Activated T-cell treated with anti-CD3 and anti-CD28 coated beads, Interleukin-2, amount 50 U/mL, for 4 hours (primary cell): ENCODE measurements around the gene NTSR2. TPM values are rescaled to one million over a fixed set of nuclear protein-coding genes. Genes with fewer than 3 reads are reported as not detected.

Source experiments
- ATAC-seq, 2 donors: fragments of 200-7000 bp; cut with Tn5 transposase; one replicate each; pipeline ENCODE4 v1.10.0; 2021
- DNase-seq: peaks from one replicate; pipeline ENCODE4 v3.0.0-alpha.2; 2020
- H3K27me3 Mint-ChIP-seq: one replicate; pipeline ENCODE4 v1.8.0; 2021; ENCODE audit warnings: low read depth, mixed read lengths
- H3K36me3 Mint-ChIP-seq: one replicate; pipeline ENCODE4 v1.8.0; 2022; ENCODE audit warnings: mixed read lengths; ENCODE audit not compliant: insufficient read depth
- H3K4me1 Mint-ChIP-seq: one replicate; pipeline ENCODE4 v1.8.0; 2021; ENCODE audit warnings: low read depth, mixed read lengths
- H3K4me3 Mint-ChIP-seq: one replicate; pipeline ENCODE4 v1.8.0; 2021; ENCODE audit warnings: mild to moderate bottlenecking, moderate library complexity, mixed read lengths
- H3K9me3 Mint-ChIP-seq: one replicate; pipeline ENCODE4 v1.8.0; 2021; ENCODE audit warnings: mixed read lengths
- total RNA-seq, 3 donors: library from RNA; stranded (reverse); gene quantifications; one replicate each; pipeline ENCODE4 v1.2.1, GENCODE V29; 2021

The NTSR2 gene
- total RNA-seq, 3 donors from 2014 or later = not detected

GRCh38 chr2:11644293-11644692, 25.7 kb downstream of the NTSR2 start:
- ATAC-seq (no peak), DNase-seq (no peak)
- Mint-ChIP-seq H3K4me3 (no peak overlapping the region), H3K4me1 (no peaks in the 10 kb centered on the region), H3K9me3 (no peaks in the 10 kb centered on the region), H3K36me3 (no peaks in the 10 kb centered on the region), H3K27me3 (peaks cover 17% of the 10 kb centered on the region)

DNA sequence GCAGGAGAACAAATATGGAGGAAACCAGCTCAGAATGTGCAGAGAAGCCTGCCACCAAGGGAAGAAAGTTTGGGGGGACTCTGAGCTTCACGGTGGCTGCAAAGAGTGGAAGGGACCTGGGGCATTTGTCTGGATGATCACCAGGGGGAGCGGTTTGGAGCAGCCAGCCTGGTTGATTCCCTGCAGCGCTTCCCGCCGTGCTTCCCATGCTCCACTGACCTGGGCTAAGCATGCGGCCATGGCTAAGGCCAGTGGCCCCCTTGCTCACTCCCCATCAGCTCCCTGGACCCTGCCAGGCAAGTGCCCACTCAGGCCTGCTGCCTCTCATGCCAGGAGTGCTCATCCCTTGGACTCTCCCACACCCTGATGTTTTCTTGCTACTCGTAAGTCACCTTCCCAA, 27.0 kb downstream of the NTSR2 start:
- no peaks in the 10 kb centered on the region for H3K4me1 Mint-ChIP-seq
- H3K4me3 Mint-ChIP-seq = no peak overlapping the region
- no peaks in the 10 kb centered on the region for H3K9me3 Mint-ChIP-seq
- peaks cover 10% of the 10 kb centered on the region for H3K27me3 Mint-ChIP-seq
- no peak for DNase-seq
- H3K36me3 Mint-ChIP-seq = no peaks in the 10 kb centered on the region
- no peak for ATAC-seq

GRCh38 chr2:11640132-11640531, 29.9 kb downstream of the NTSR2 start:
- ATAC-seq = no peak
- DNase-seq = no peak
- no peak overlapping the region for H3K4me3 Mint-ChIP-seq
- H3K4me1 Mint-ChIP-seq = no peaks in the 10 kb centered on the region
- H3K9me3 Mint-ChIP-seq = no peaks in the 10 kb centered on the region
- no peaks in the 10 kb centered on the region for H3K36me3 Mint-ChIP-seq
- peaks cover 14% of the 10 kb centered on the region for H3K27me3 Mint-ChIP-seq

DNA sequence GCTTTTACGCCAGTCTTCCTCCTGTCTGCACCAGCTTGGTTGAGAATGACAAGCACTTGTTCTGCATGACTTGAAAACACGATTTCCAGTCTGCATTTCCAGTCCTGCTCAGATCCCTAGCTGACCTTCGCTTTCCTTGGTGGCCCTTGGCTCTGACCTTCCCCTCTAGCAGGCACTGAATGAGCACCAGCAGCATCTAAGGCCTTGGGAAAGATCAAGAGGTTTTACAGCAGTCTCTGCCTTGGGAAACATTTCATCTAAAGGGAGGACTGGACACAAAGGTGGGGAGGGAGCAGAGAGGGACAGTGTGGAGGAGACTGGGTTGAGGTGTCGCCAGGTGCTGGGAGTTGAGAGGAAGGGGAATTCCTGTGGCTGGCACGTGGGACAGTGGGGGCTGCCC, 30.5 kb downstream of the NTSR2 start:
- H3K27me3 Mint-ChIP-seq = peaks cover 15% of the 10 kb centered on the region
- H3K4me3 Mint-ChIP-seq = no peak overlapping the region
- H3K9me3 Mint-ChIP-seq = no peaks in the 10 kb centered on the region
- DNase-seq = no peak
- no peaks in the 10 kb centered on the region for H3K36me3 Mint-ChIP-seq
- H3K4me1 Mint-ChIP-seq = no peaks in the 10 kb centered on the region
- no peak for ATAC-seq

- H3K27me3 Mint-ChIP-seq = peaks cover 10% of the 10 kb centered on the region
- no peaks in the 10 kb centered on the region for H3K4me1 Mint-ChIP-seq
- no peaks in the 10 kb centered on the region for H3K36me3 Mint-ChIP-seq
Observed at GRCh38 chr2:11637546-11637945, 32.4 kb downstream of the NTSR2 start.

GRCh38 chr2:11636593-11637295, 33.3 kb downstream of the NTSR2 start:
- no peak for ATAC-seq

More at GRCh38 chr2:11637546-11637945, 32.4 kb downstream of the NTSR2 start:
- ATAC-seq = no peak
- Mint-ChIP-seq H3K9me3 (no peaks in the 10 kb centered on the region), H3K4me3 (no peak overlapping the region)
- no peak for DNase-seq

GRCh38 chr2:11635141-11635540, 34.9 kb downstream of the NTSR2 start:
- no peak for ATAC-seq

More at GRCh38 chr2:11636593-11637295, 33.3 kb downstream of the NTSR2 start:
- H3K4me3 Mint-ChIP-seq = no peak overlapping the region
- no peak for DNase-seq
- peaks cover 9% of the 10 kb centered on the region for H3K27me3 Mint-ChIP-seq
- H3K36me3 Mint-ChIP-seq = no peaks in the 10 kb centered on the region
- no peaks in the 10 kb centered on the region for H3K9me3 Mint-ChIP-seq
- H3K4me1 Mint-ChIP-seq = no peaks in the 10 kb centered on the region

DNA sequence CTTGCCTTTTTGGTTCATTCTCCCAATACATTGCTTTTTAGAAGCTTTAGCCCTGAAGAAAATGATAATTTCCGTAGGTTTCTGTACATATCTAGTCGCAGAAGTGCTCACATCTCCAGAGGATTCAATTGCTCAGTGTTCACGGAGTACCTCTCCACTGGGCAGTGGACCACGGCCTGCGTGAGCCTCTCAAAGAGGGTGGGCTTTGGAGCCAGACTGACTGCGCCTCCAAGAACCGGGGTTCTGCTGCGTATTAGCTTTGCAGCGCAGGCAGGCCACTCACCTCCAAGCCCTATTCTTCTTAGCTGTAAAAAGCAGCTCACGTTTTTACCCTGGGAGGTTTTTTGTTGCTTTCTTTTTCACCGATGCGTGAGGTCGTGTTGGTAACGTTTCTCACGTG, 35.4 kb downstream of the NTSR2 start:
- H3K4me3 Mint-ChIP-seq = no peak overlapping the region
- H3K9me3 Mint-ChIP-seq = no peaks in the 10 kb centered on the region
- ATAC-seq = no peak
- H3K36me3 Mint-ChIP-seq = no peaks in the 10 kb centered on the region
- H3K4me1 Mint-ChIP-seq = no peaks in the 10 kb centered on the region
- DNase-seq = no peak
- H3K27me3 Mint-ChIP-seq = peaks cover 7% of the 10 kb centered on the region

More at GRCh38 chr2:11635141-11635540, 34.9 kb downstream of the NTSR2 start:
- H3K36me3 Mint-ChIP-seq = no peaks in the 10 kb centered on the region
- no peaks in the 10 kb centered on the region for H3K9me3 Mint-ChIP-seq
- H3K27me3 Mint-ChIP-seq = peaks cover 8% of the 10 kb centered on the region
- no peaks in the 10 kb centered on the region for H3K4me1 Mint-ChIP-seq
- no peak for DNase-seq
- no peak overlapping the region for H3K4me3 Mint-ChIP-seq

GRCh38 chr2:11633923-11634478, 36.0 kb downstream of the NTSR2 start:
- Mint-ChIP-seq H3K9me3 (no peaks in the 10 kb centered on the region), H3K4me1 (no peaks in the 10 kb centered on the region), H3K36me3 (no peaks in the 10 kb centered on the region), H3K27me3 (peaks cover 4% of the 10 kb centered on the region), H3K4me3 (no peak overlapping the region)
- DNase-seq = no peak
- ATAC-seq = no peak

GRCh38 chr2:11631462-11631861, 38.5 kb downstream of the NTSR2 start:
- Mint-ChIP-seq H3K9me3 (peaks cover 3% of the 10 kb centered on the region), H3K4me1 (no peaks in the 10 kb centered on the region), H3K36me3 (no peaks in the 10 kb centered on the region), H3K27me3 (peaks cover 4% of the 10 kb centered on the region), H3K4me3 (no peak overlapping the region)
- DNase-seq = no peak
- ATAC-seq = no peak

- Mint-ChIP-seq H3K9me3 (peaks cover 3% of the 10 kb centered on the region), H3K4me3 (no peak overlapping the region), H3K27me3 (peaks cover 2% of the 10 kb centered on the region), H3K36me3 (no peaks in the 10 kb centered on the region), H3K4me1 (no peaks in the 10 kb centered on the region)
- ATAC-seq = no peak
- DNase-seq = no peak
Observed at GRCh38 chr2:11630855-11631254, 39.1 kb downstream of the NTSR2 start.

GRCh38 chr2:11629851-11630250, 40.1 kb downstream of the NTSR2 start:
- H3K27me3 Mint-ChIP-seq = no peaks in the 10 kb centered on the region
- no peaks in the 10 kb centered on the region for H3K36me3 Mint-ChIP-seq
- no peak for ATAC-seq
- no peak overlapping the region for H3K4me3 Mint-ChIP-seq
- peaks cover 3% of the 10 kb centered on the region for H3K9me3 Mint-ChIP-seq
- no peak for DNase-seq
- no peaks in the 10 kb centered on the region for H3K4me1 Mint-ChIP-seq

DNA sequence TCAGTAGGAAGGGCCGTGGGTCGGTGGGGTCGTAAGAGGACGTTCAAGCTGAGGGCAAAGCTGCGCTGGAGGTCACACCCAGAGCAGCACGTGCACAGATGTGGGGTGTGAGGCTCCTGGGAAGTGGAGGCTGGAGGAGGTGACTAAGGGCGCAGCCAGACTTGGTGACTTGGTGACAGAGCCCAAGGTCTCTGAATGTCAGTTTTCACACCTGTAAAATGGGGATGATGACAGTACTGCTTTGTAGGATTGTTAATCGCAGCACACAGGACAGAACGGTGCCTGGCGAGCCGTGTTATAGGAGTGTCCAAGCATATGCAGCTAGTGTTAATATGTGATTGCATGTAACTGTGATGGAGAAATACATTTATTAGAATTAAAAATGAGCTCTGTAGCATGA, 40.8 kb downstream of the NTSR2 start:
- no peaks in the 10 kb centered on the region for H3K4me1 Mint-ChIP-seq
- H3K4me3 Mint-ChIP-seq = no peak overlapping the region
- no peak for DNase-seq
- no peaks in the 10 kb centered on the region for H3K27me3 Mint-ChIP-seq
- H3K36me3 Mint-ChIP-seq = no peaks in the 10 kb centered on the region
- H3K9me3 Mint-ChIP-seq = peaks cover 3% of the 10 kb centered on the region
- no peak for ATAC-seq

GRCh38 chr2:11628675-11629074, 41.3 kb downstream of the NTSR2 start:
- no peaks in the 10 kb centered on the region for H3K36me3 Mint-ChIP-seq
- DNase-seq = no peak
- H3K4me1 Mint-ChIP-seq = no peaks in the 10 kb centered on the region
- no peak overlapping the region for H3K4me3 Mint-ChIP-seq
- H3K27me3 Mint-ChIP-seq = no peaks in the 10 kb centered on the region
- no peak for ATAC-seq
- H3K9me3 Mint-ChIP-seq = peaks cover 3% of the 10 kb centered on the region

- H3K4me3 Mint-ChIP-seq = no peak overlapping the region
- no peaks in the 10 kb centered on the region for H3K36me3 Mint-ChIP-seq
- DNase-seq = no peak
- peaks cover 3% of the 10 kb centered on the region for H3K9me3 Mint-ChIP-seq
- H3K27me3 Mint-ChIP-seq = no peaks in the 10 kb centered on the region
- H3K4me1 Mint-ChIP-seq = no peaks in the 10 kb centered on the region
- no peak for ATAC-seq
Observed at GRCh38 chr2:11625671-11626070, 44.3 kb downstream of the NTSR2 start.
